ENCODE measurements around the gene PHF12.

The PHF12 gene

DNA sequence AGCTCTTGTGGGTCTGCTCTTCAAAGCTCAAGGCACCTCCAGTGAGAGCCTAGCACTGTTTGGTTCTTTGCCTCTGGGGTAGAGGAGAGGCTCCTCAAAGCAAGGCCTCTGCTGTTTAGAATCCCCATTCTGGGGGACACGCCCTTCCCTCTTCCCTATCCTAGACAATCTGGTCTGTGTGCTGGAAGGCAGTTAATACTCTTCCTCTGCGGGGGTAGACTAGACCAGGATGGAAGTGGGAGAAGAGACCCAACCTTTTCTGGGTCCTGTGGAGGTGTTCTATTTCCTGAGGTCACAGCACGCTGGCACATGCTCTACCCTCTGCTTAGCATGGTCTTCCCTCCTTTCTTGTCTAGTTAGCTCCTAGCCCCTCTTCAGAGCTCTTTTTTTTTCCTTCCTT, 88.8 kb downstream of the PHF12 start:
- no peak for ATAC-seq
- TF ChIP-seq ZNF70 (CRISPR knock-in tag; IDR thresholded peaks at IDR 0.05): no peak
- no peak for TF ChIP-seq SNAI2 (CRISPR knock-in tag; IDR thresholded peaks at IDR 0.05)
- no peak for TF ChIP-seq TOX (CRISPR knock-in tag; IDR thresholded peaks at IDR 0.05; ENCODE audit: borderline replicate concordance)
- no peak for TF ChIP-seq ZNF565 (CRISPR knock-in tag; conservative IDR thresholded peaks at IDR 0.05; ENCODE audit: low read depth)
- TF ChIP-seq PPARA (CRISPR knock-in tag; IDR thresholded peaks at IDR 0.05; ENCODE audit: borderline replicate concordance): no peak
- TF ChIP-seq BACH2 (CRISPR knock-in tag; IDR thresholded peaks at IDR 0.05; ENCODE audit: borderline replicate concordance): no peak
- TF ChIP-seq, protein P1, sequence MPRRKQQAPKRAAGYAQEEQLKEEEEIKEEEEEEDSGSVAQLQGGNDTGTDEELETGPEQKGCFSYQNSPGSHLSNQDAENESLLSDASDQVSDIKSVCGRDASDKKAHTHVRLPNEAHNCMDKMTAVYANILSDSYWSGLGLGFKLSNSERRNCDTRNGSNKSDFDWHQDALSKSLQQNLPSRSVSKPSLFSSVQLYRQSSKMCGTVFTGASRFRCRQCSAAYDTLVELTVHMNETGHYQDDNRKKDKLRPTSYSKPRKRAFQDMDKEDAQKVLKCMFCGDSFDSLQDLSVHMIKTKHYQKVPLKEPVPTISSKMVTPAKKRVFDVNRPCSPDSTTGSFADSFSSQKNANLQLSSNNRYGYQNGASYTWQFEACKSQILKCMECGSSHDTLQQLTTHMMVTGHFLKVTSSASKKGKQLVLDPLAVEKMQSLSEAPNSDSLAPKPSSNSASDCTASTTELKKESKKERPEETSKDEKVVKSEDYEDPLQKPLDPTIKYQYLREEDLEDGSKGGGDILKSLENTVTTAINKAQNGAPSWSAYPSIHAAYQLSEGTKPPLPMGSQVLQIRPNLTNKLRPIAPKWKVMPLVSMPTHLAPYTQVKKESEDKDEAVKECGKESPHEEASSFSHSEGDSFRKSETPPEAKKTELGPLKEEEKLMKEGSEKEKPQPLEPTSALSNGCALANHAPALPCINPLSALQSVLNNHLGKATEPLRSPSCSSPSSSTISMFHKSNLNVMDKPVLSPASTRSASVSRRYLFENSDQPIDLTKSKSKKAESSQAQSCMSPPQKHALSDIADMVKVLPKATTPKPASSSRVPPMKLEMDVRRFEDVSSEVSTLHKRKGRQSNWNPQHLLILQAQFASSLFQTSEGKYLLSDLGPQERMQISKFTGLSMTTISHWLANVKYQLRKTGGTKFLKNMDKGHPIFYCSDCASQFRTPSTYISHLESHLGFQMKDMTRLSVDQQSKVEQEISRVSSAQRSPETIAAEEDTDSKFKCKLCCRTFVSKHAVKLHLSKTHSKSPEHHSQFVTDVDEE (CRISPR knock-in tag; IDR thresholded peaks at IDR 0.05): no peak
- no peak for TF ChIP-seq ZFP30 (CRISPR knock-in tag; IDR thresholded peaks at IDR 0.05)
- TF ChIP-seq ZFP3 (CRISPR knock-in tag; IDR thresholded peaks at IDR 0.05): no peak
- no peak for TF ChIP-seq OSR1 (CRISPR knock-in tag; IDR thresholded peaks at IDR 0.05)
- no peak for TF ChIP-seq ISL1 (CRISPR knock-in tag; IDR thresholded peaks at IDR 0.05)
- TF ChIP-seq GLIS3 (CRISPR knock-in tag; IDR thresholded peaks at IDR 0.05): no peak
- no peak for TF ChIP-seq ZC3H10 (CRISPR knock-in tag; IDR thresholded peaks at IDR 0.05)
- TF ChIP-seq, protein P2, sequence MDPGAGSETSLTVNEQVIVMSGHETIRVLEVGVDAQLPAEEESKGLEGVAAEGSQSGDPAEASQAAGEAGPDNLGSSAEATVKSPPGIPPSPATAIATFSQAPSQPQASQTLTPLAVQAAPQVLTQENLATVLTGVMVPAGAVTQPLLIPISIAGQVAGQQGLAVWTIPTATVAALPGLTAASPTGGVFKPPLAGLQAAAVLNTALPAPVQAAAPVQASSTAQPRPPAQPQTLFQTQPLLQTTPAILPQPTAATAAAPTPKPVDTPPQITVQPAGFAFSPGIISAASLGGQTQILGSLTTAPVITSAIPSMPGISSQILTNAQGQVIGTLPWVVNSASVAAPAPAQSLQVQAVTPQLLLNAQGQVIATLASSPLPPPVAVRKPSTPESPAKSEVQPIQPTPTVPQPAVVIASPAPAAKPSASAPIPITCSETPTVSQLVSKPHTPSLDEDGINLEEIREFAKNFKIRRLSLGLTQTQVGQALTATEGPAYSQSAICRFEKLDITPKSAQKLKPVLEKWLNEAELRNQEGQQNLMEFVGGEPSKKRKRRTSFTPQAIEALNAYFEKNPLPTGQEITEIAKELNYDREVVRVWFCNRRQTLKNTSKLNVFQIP (CRISPR knock-in tag; IDR thresholded peaks at IDR 0.05; ENCODE audit: borderline replicate concordance, low read depth): no peak

DNA sequence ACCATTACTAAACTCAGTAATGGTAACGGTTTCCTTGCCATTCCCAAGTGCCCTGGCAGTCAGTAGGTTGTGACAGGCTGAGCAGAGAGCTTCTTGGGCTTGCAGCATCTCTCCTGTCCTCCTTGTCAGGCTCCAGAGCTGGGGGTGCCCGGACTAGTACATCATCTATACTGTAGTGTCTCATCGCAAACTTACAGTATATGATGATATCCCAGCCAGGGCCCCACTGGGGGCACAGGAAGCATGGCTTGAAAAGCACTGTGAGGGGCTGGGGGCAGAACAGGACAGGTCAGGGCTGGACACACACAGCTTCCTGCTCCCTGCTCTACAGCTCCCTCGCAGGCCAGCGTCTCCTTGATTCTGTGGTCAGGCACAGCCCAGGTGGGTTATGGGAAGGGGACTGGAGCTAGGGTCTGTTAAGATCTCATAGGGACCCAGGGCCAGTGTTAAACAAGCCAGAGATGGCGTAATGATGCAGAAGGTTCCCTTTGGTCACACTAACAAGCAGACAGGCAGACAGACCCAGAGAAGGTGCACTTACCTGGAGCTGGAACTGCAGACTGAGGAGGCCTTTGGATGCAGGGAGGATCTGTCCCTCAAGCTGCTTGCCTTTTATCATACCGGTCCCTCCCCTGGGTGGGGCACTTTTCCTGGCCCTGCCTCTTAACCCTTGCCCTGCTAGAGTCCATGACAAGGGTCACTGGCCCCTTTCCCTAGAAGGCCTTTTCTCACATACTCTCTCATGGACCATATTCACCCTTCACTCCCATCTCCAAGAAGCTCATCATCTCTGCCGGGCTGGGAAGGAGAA, 89.7 kb downstream of the PHF12 start:
- no peak for TF ChIP-seq RARB (CRISPR knock-in tag; IDR thresholded peaks at IDR 0.05)
- TF ChIP-seq, protein P3, sequence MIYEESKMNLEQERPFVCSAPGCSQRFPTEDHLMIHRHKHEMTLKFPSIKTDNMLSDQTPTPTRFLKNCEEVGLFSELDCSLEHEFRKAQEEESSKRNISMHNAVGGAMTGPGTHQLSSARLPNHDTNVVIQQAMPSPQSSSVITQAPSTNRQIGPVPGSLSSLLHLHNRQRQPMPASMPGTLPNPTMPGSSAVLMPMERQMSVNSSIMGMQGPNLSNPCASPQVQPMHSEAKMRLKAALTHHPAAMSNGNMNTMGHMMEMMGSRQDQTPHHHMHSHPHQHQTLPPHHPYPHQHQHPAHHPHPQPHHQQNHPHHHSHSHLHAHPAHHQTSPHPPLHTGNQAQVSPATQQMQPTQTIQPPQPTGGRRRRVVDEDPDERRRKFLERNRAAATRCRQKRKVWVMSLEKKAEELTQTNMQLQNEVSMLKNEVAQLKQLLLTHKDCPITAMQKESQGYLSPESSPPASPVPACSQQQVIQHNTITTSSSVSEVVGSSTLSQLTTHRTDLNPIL (CRISPR knock-in tag; IDR thresholded peaks at IDR 0.05; ENCODE audit: low read depth): no peak
- TF ChIP-seq, protein P1 (CRISPR knock-in tag; IDR thresholded peaks at IDR 0.05): no peak
- no peak for TF ChIP-seq TCF4 (CRISPR knock-in tag; IDR thresholded peaks at IDR 0.05; ENCODE audit: borderline replicate concordance)
- TF ChIP-seq PPARA (CRISPR knock-in tag; IDR thresholded peaks at IDR 0.05; ENCODE audit: borderline replicate concordance): no peak
- no peak for TF ChIP-seq ZFP3 (CRISPR knock-in tag; IDR thresholded peaks at IDR 0.05)
- no peak for TF ChIP-seq ISL1 (CRISPR knock-in tag; IDR thresholded peaks at IDR 0.05)
- TF ChIP-seq GLIS3 (CRISPR knock-in tag; IDR thresholded peaks at IDR 0.05): no peak
- TF ChIP-seq OSR1 (CRISPR knock-in tag; IDR thresholded peaks at IDR 0.05): no peak
- TF ChIP-seq ZNF70 (CRISPR knock-in tag; IDR thresholded peaks at IDR 0.05): no peak
- TF ChIP-seq TOX (CRISPR knock-in tag; IDR thresholded peaks at IDR 0.05; ENCODE audit: borderline replicate concordance): no peak
- no peak for TF ChIP-seq SNAI2 (CRISPR knock-in tag; IDR thresholded peaks at IDR 0.05)
- TF ChIP-seq, protein P4, sequence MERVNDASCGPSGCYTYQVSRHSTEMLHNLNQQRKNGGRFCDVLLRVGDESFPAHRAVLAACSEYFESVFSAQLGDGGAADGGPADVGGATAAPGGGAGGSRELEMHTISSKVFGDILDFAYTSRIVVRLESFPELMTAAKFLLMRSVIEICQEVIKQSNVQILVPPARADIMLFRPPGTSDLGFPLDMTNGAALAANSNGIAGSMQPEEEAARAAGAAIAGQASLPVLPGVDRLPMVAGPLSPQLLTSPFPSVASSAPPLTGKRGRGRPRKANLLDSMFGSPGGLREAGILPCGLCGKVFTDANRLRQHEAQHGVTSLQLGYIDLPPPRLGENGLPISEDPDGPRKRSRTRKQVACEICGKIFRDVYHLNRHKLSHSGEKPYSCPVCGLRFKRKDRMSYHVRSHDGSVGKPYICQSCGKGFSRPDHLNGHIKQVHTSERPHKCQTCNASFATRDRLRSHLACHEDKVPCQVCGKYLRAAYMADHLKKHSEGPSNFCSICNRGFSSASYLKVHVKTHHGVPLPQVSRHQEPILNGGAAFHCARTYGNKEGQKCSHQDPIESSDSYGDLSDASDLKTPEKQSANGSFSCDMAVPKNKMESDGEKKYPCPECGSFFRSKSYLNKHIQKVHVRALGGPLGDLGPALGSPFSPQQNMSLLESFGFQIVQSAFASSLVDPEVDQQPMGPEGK (CRISPR knock-in tag; IDR thresholded peaks at IDR 0.05; ENCODE audit: borderline replicate concordance): no peak
- no peak for TF ChIP-seq CSDC2 (CRISPR knock-in tag; IDR thresholded peaks at IDR 0.05)
- TF ChIP-seq CSRNP3 (CRISPR knock-in tag; IDR thresholded peaks at IDR 0.05): no peak
- no peak for ATAC-seq
